ENCODE data around the gene SGPP1.

DNA sequence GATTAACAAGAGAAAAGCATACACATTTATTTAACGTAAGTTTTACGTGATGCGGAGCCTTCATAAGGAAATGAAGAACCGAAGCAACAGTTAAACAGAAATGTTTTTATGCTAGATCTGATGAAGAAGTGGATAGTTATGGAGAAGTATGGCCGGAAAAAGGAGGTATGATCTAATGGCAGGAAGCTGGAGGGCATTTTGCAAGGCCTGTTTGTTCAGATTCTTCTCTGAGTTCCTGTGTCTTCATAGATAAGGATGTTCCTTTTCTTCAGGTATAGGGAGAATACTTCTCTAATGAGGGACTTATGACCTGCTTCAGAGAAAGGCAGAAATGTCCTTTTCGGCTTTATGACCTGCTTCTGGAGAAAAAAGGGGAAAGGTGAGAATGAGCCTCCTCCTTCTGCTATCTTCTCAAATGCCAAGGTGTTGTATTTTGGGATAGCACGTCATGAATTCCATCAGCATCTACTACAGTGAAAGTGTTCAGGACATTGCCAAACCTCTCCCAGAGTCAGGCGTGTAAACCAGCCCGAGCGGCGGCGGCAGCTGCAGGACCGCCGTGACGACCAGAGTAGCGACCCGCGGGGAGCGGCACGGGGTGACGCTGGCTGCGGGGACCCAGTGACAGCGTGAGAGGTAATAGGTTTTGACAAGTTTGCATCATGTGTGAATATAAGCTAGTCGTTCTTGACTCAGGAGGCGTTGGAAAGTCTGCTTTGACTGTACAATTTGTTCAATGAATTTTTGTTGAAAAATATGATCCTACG is 33.7 kb upstream of the SGPP1 start:
- TF ChIP-seq, protein P1, sequence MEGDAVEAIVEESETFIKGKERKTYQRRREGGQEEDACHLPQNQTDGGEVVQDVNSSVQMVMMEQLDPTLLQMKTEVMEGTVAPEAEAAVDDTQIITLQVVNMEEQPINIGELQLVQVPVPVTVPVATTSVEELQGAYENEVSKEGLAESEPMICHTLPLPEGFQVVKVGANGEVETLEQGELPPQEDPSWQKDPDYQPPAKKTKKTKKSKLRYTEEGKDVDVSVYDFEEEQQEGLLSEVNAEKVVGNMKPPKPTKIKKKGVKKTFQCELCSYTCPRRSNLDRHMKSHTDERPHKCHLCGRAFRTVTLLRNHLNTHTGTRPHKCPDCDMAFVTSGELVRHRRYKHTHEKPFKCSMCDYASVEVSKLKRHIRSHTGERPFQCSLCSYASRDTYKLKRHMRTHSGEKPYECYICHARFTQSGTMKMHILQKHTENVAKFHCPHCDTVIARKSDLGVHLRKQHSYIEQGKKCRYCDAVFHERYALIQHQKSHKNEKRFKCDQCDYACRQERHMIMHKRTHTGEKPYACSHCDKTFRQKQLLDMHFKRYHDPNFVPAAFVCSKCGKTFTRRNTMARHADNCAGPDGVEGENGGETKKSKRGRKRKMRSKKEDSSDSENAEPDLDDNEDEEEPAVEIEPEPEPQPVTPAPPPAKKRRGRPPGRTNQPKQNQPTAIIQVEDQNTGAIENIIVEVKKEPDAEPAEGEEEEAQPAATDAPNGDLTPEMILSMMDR (IDR thresholded peaks at IDR 0.05): no peak
- no peak for TF ChIP-seq EP300 (IDR thresholded peaks at IDR 0.05)
- no peak for TF ChIP-seq POLR2AphosphoS5 (IDR thresholded peaks at IDR 0.05)

All from esophagus muscularis mucosa (tissue), 4 donors.